Large intestine (tissue), 3 donors: ENCODE results near the gene KRTAP10-3. TPM values are rescaled to one million over a fixed set of nuclear protein-coding genes. Genes with fewer than 3 reads are reported as not detected.

Source experiments
- DNase-seq, 2 donors: peaks; one replicate each; pipeline versions ENCODE4 v3.0.0 to v3.0.0-alpha.2; 2013
- H3K27ac ChIP-seq: one replicate; pipeline ENCODE4 v1.5.1; 2013; ENCODE audit warnings: low read length
- H3K27me3 ChIP-seq: 2 replicates; pipeline ENCODE4 v1.6.1; 2013; ENCODE audit warnings: low read length; ENCODE audit not compliant: control insufficient read depth, insufficient read depth
- H3K36me3 ChIP-seq: 2 replicates; pipeline ENCODE4 v1.6.1; 2013; ENCODE audit warnings: low read length; ENCODE audit not compliant: control insufficient read depth, insufficient read depth
- H3K4me1 ChIP-seq: one replicate; pipeline ENCODE4 v1.6.1; 2013; ENCODE audit warnings: low read length; ENCODE audit not compliant: control insufficient read depth, insufficient read depth
- H3K4me3 ChIP-seq: one replicate; pipeline ENCODE4 v1.5.1; 2013; ENCODE audit warnings: low read length
- H3K9me3 ChIP-seq: one replicate; pipeline ENCODE4 v1.6.1; 2013; ENCODE audit warnings: mild to moderate bottlenecking, low read depth, low read length, moderate library complexity; ENCODE audit not compliant: control insufficient read depth
- WGBS: methylation state at CpG from one replicate; pipeline ENCODE4 v1.1.5; 2013; ENCODE audit warnings: low lambda C conversion rate; ENCODE audit not compliant: insufficient coverage; 5-methylcytosine and 5-hydroxymethylcytosine counted together
- polyA plus RNA-seq: library from polyadenylated mRNA; unstranded; fragments of 120-200 nt; gene quantifications from one replicate; pipeline ENCODE4 v1.2.1, GENCODE V29; 2013

Gene KRTAP10-3
- polyA plus RNA-seq, 1 donor: not detected

GRCh38 chr21:44547656-44548331, 10.8 kb downstream of the KRTAP10-3 start:
- H3K27me3 ChIP-seq: peaks cover 6% of the 10 kb centered on the region
- H3K9me3 ChIP-seq: peaks cover 2% of the 10 kb centered on the region
- H3K4me1 ChIP-seq: no peaks in the 10 kb centered on the region
- no peak overlapping the region for H3K27ac ChIP-seq
- no peak for DNase-seq
- 88% methylated on average over 3 of the region's 5 CpGs for WGBS
- H3K4me3 ChIP-seq: no peak overlapping the region
- H3K36me3 ChIP-seq: no peaks in the 10 kb centered on the region

- WGBS: no CpG with 5 or more reads among the region's 3 CpGs
- Histone ChIP-seq H3K27me3 (peaks cover 4% of the 10 kb centered on the region), H3K9me3 (peaks cover 2% of the 10 kb centered on the region), H3K36me3 (no peaks in the 10 kb centered on the region), H3K27ac (no peak overlapping the region), H3K4me3 (no peak overlapping the region), H3K4me1 (no peaks in the 10 kb centered on the region)
- DNase-seq: no peak
Observed at GRCh38 chr21:44544566-44544965, 14.0 kb downstream of the KRTAP10-3 start.

- Histone ChIP-seq H3K36me3 (no peaks in the 10 kb centered on the region), H3K27ac (no peak overlapping the region), H3K27me3 (no peaks in the 10 kb centered on the region), H3K4me3 (no peak overlapping the region), H3K4me1 (no peaks in the 10 kb centered on the region), H3K9me3 (peaks cover 5% of the 10 kb centered on the region)
- DNase-seq: no peak
- WGBS: 80% methylated on average over 1 of the region's 1 CpG
Observed at GRCh38 chr21:44542716-44543115, 15.9 kb downstream of the KRTAP10-3 start.

DNA sequence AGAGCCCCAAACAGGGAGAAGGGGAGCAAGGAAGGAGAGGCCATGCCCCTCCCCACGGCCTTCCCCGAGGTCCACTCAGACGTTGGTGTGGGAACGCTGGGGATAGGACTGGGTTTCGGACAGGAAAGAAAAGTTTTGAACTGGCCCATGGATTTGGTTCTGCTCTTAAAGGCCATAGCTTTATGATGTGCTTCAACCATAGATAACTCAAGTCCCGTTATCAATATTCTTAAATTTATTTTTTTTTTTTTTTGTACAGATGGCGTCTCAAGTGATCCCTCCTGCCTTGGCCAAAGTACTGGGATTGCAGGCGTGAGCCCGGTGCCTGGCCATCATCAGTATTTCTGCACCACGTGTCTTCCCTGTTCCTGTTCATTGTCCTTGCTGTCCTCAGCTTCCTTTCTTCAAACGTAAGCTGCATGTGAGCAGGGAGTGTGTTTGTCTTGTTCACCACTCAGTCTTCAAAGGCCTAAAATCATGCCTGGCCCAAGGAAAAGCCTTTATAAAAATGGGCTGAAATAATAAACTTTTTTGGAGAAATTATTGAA, 17.8 kb downstream of the KRTAP10-3 start:
- Histone ChIP-seq H3K4me3 (no peak overlapping the region), H3K9me3 (peaks cover 5% of the 10 kb centered on the region), H3K4me1 (no peaks in the 10 kb centered on the region), H3K36me3 (no peaks in the 10 kb centered on the region), H3K27ac (no peak overlapping the region), H3K27me3 (no peaks in the 10 kb centered on the region)
- DNase-seq: no peak
- 70% methylated on average over 3 of the region's 11 CpGs for WGBS

GRCh38 chr21:44539991-44540666, 18.5 kb downstream of the KRTAP10-3 start, which contains the start of gene KRTAP10-1:
Gene KRTAP10-1, minus strand, starts transcription at chr21:44540195. Its CDS starts 45 bp downstream, at chr21:44540150.
- no peaks in the 10 kb centered on the region for H3K4me1 ChIP-seq
- H3K27ac ChIP-seq: no peak within 1 kb of the TSS
- no peak for DNase-seq
- H3K27me3 ChIP-seq: no peaks in the 10 kb centered on the region
- no peaks in the 10 kb centered on the region for H3K36me3 ChIP-seq
- H3K9me3 ChIP-seq: peaks cover 5% of the 10 kb centered on the region
- no peak within 1 kb of the TSS for H3K4me3 ChIP-seq
- no CpG with 5 or more reads among the region's 21 CpGs for WGBS

DNA sequence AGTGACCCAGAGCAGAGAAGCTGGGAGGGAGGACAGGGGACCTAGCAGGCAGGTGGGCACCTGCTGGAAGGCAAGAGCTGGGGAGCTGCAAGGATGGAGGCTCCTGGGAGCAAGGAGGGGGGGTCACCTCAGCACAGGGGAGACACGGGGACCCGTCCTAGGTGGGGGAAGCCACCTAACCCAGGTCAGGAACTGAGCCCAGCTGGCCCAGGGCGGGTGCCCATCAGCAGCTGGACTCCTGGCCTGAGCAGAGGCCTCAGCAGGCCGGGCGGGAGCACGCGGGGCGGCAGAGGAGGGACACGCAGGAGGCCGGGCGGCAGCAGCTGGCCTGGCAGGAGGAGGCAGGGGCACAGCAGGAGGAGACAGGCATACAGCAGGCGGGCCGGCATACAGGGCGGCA, 19.5 kb downstream of the KRTAP10-3 start:
- Histone ChIP-seq H3K9me3 (peaks cover 5% of the 10 kb centered on the region), H3K27me3 (no peaks in the 10 kb centered on the region), H3K27ac (no peak overlapping the region), H3K4me3 (no peak overlapping the region), H3K4me1 (no peaks in the 10 kb centered on the region), H3K36me3 (no peaks in the 10 kb centered on the region)
- no peak for DNase-seq
- no CpG with 5 or more reads among the region's 14 CpGs for WGBS

GRCh38 chr21:44537930-44538911, 20.4 kb downstream of the KRTAP10-3 start:
- H3K27ac ChIP-seq: no peak overlapping the region
- no peaks in the 10 kb centered on the region for H3K27me3 ChIP-seq
- no peaks in the 10 kb centered on the region for H3K36me3 ChIP-seq
- H3K9me3 ChIP-seq: peaks cover 5% of the 10 kb centered on the region
- DNase-seq: no peak
- H3K4me1 ChIP-seq: no peaks in the 10 kb centered on the region
- H3K4me3 ChIP-seq: no peak overlapping the region
- WGBS: 100% methylated on average over 1 of the region's 33 CpGs

DNA sequence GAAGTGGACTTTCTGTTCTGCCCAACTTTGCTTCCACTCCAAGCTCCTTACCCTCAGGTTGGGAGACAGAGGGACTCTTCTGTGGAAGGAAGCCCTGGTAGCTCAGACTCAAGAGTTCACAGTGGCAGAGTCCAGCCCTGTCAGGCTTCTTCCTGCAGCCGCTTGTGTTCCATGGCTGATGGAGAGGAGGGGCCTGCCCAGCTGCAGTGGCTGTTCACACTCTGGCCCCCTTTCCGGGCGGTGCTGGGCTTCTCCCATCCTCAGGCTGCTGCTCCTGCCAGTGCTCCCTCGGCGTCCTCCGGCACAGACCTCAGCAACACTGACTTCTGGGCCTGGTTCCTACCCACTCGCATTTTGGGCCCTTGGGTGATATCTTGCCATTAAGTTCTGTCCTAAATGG, 22.6 kb downstream of the KRTAP10-3 start:
- WGBS: no CpG with 5 or more reads among the region's 7 CpGs
- no peak overlapping the region for H3K4me3 ChIP-seq
- peaks cover 5% of the 10 kb centered on the region for H3K9me3 ChIP-seq
- H3K27me3 ChIP-seq: no peaks in the 10 kb centered on the region
- no peaks in the 10 kb centered on the region for H3K4me1 ChIP-seq
- no peaks in the 10 kb centered on the region for H3K36me3 ChIP-seq
- H3K27ac ChIP-seq: no peak overlapping the region
- DNase-seq: no peak

- WGBS: 100% methylated on average over 3 of the region's 6 CpGs
- Histone ChIP-seq H3K36me3 (no peaks in the 10 kb centered on the region), H3K4me3 (no peak overlapping the region), H3K4me1 (no peaks in the 10 kb centered on the region), H3K27ac (no peak overlapping the region), H3K9me3 (peaks cover 5% of the 10 kb centered on the region), H3K27me3 (no peaks in the 10 kb centered on the region)
- no peak for DNase-seq
Observed at GRCh38 chr21:44534688-44535087, 23.9 kb downstream of the KRTAP10-3 start.
